Keratinocyte (primary cell): ENCODE measurements around the gene CHD2. TPM values are rescaled to one million over a fixed set of nuclear protein-coding genes. Genes with fewer than 3 reads are reported as not detected.

Experiments used
- DNase-seq: peaks from one replicate; pipeline ENCODE4 v3.0.0-alpha.2; 2011; ENCODE audit warnings: low read depth, missing footprints, low spot score
- FAIRE-seq: peaks from 2 replicates; lab custom pipeline; 2011; peaks lifted over from hg19 to GRCh38; lab: Jason Lieb, UNC
- H2AFZ ChIP-seq: 2 replicates; pipeline ENCODE4 v1.6.0; 2012; ENCODE audit warnings: low read length, control low read depth, inconsistent platforms; ENCODE audit not compliant: control insufficient read depth
- H3K27ac ChIP-seq: 2 replicates; pipeline ENCODE4 v1.5.1; 2011; ENCODE audit warnings: low read length; ENCODE audit not compliant: control insufficient read depth, insufficient read depth
- H3K27me3 ChIP-seq: 3 replicates; pipeline ENCODE4 v1.6.0; 2011; ENCODE audit warnings: low read length; ENCODE audit not compliant: control insufficient read depth, insufficient read depth; ENCODE audit errors: extremely low read depth
- H3K36me3 ChIP-seq, 2 experiments: 2 replicates in 1 of 2; 3 replicates in 1 of 2; pipeline ENCODE4 v1.5.1; 2011; ENCODE audit warnings: low read length in 2 of 2, mild to moderate bottlenecking in 1 of 2; ENCODE audit not compliant: control insufficient read depth in 2 of 2, insufficient read depth in 2 of 2; ENCODE audit errors: extremely low read depth in 1 of 2
- H3K4me1 ChIP-seq: 3 replicates; pipeline ENCODE4 v1.5.1; 2011; ENCODE audit warnings: low read length; ENCODE audit not compliant: control insufficient read depth, insufficient read depth; ENCODE audit errors: extremely low read depth
- H3K4me2 ChIP-seq: 3 replicates; pipeline ENCODE4 v1.6.0; 2011; ENCODE audit warnings: low read depth, low read length; ENCODE audit not compliant: control insufficient read depth, insufficient read depth; ENCODE audit errors: extremely low read depth
- H3K4me3 ChIP-seq, 3 experiments: fragments of 200-600 bp in 1 of 3; sonication (generic) in 1 of 3; 2 replicates in 2 of 3; 3 replicates in 1 of 3; pipeline ENCODE4 v1.5.1; 2011 to 2016; ENCODE audit warnings: low read length in 3 of 3, mild to moderate bottlenecking in 3 of 3, control low read depth in 2 of 3, inconsistent platforms in 1 of 3, low read depth in 1 of 3, mixed read lengths in 1 of 3, mixed run types in 1 of 3, moderate library complexity in 1 of 3; ENCODE audit not compliant: control insufficient read depth in 2 of 3, insufficient read depth in 2 of 3; ENCODE audit errors: extremely low read depth in 1 of 3
- H3K79me2 ChIP-seq: 2 replicates; pipeline ENCODE4 v1.6.0; 2012; ENCODE audit warnings: low read length; ENCODE audit not compliant: control insufficient read depth, insufficient read depth
- H3K9ac ChIP-seq: 3 replicates; pipeline ENCODE4 v1.6.0; 2011; ENCODE audit warnings: low read length; ENCODE audit not compliant: control insufficient read depth, insufficient read depth; ENCODE audit errors: extremely low read depth
- H3K9me1 ChIP-seq: 3 replicates; pipeline ENCODE4 v1.6.0; 2011; ENCODE audit warnings: low read length; ENCODE audit not compliant: control insufficient read depth, insufficient read depth; ENCODE audit errors: extremely low read depth
- H3K9me3 ChIP-seq: 2 replicates; pipeline ENCODE4 v1.5.1; 2012; ENCODE audit warnings: low read depth, low read length; ENCODE audit not compliant: control insufficient read depth
- H4K20me1 ChIP-seq: 3 replicates; pipeline ENCODE4 v1.6.0; 2011; ENCODE audit warnings: low read length; ENCODE audit not compliant: control insufficient read depth, insufficient read depth; ENCODE audit errors: extremely low read depth
- CTCF ChIP-seq, 3 experiments: IDR thresholded peaks in 1 of 3; conservative IDR thresholded peaks in 1 of 3; optimal IDR thresholded peaks in 1 of 3; 2 replicates in 2 of 3; 3 replicates in 1 of 3; pipeline versions ENCODE3 to v1.5.1; 2011; ENCODE audit warnings: low read length in 3 of 3, mild to moderate bottlenecking in 3 of 3, moderate library complexity in 2 of 3, control low read depth in 1 of 3, inconsistent platforms in 1 of 3; ENCODE audit not compliant: insufficient read depth in 2 of 3; ENCODE audit errors: extremely low read depth in 1 of 3
- EZH2 ChIP-seq: IDR thresholded peaks from one replicate; pipeline ENCODE4 v1.6.1; 2012; ENCODE audit warnings: inconsistent platforms, mild to moderate bottlenecking, low read length, moderate library complexity
- dilution Hi-C: fragments of 300-500 bp; cut with MboI; formaldehyde crosslinking; loops from one replicate; pipeline ENCODE4 v1.7.0; 2020; ENCODE audit warnings: low sequenced_read_pairs; ENCODE audit not compliant: extremely low pct_ligation_motif_present
- polyA plus RNA-seq, 5 experiments: library from polyadenylated mRNA; depleted of rRNA in 3 of 5; stranded (reverse) in 3 of 5; stranded (forward) in 1 of 5; unstranded in 1 of 5; fragments of >200 nt; gene quantifications; 1 replicate in 1 of 5; 2 replicates in 3 of 5; 3 replicates in 1 of 5; pipeline versions ENCODE4 v1.2.1 to v1.2.3, GENCODE V29; 2011 to 2012; ENCODE audit warnings: missing spikeins in 2 of 5, low read depth in 1 of 5, low replicate concordance in 1 of 5

CHD2 gene
- polyA plus RNA-seq, 1 donor (not counting 4 experiments of a cell fraction or from before 2014, with no cell fraction given) = 62.0 TPM

DNA sequence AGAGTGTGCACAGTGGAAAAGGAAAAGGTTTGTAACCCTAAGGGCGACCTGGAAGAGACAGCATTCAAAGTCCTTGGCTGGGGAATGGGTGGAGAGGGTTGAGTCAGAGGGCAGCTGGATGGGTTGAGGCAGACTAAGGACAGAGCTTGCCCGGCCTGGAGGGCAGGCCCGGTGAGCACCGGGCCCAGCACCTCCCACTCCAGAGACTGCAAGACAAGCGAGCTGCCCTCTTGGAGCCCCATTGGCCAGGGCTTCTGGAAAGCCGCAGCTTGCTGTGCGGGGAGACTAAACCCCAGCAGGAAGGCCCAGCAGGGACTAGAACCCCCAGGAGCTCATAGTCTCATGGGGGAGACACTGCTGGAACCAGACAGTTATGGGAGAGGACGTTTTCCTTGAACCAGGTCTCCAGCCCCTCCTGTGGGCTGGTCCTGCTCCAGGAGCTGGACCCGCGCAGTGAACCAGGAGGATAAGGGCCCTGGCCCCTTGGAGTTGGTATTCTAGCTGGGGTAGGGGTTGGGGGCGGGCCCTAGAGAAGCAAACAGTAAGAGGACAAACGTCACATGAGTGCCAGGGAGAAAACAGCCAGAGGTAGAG is 129.8 kb downstream of the CHD2 start:
- H4K20me1 ChIP-seq = peaks cover 14% of the 10 kb centered on the region
- H3K79me2 ChIP-seq = peaks cover 8% of the 10 kb centered on the region
- peaks cover 17 to 23% of the 10 kb centered on the region in 2 experiments for H3K36me3 ChIP-seq
- H3K27ac ChIP-seq = peak overlapping the region; percentile 69
- no peak overlapping the region for H3K4me3 ChIP-seq
- no peak overlapping the region for H2AFZ ChIP-seq
- peak; percentile 36 for FAIRE-seq
- peak overlapping the region; percentile 35 for H3K9ac ChIP-seq
- TF ChIP-seq EZH2 (no peak), CTCF (optimal IDR thresholded peaks at IDR 0.05 in 1 of 3, IDR thresholded peaks at IDR 0.05 in 1 of 3, conservative IDR thresholded peaks at IDR 0.05 in 1 of 3; ENCODE audit: extremely low read depth in 1 of 3, insufficient read depth in 2 of 3, low read length in 3 of 3) (no peak)
- H3K27me3 ChIP-seq = no peaks in the 10 kb centered on the region
- no peaks in the 10 kb centered on the region for H3K9me3 ChIP-seq
- H3K9me1 ChIP-seq = peaks cover 10% of the 10 kb centered on the region
- H3K4me2 ChIP-seq = peak overlapping the region; percentile 27
- no peak for DNase-seq
- dilution Hi-C loops = no loop called here
- H3K4me1 ChIP-seq = peaks cover 34% of the 10 kb centered on the region

- no peak overlapping the region for H2AFZ ChIP-seq
- peaks cover 34% of the 10 kb centered on the region for H3K4me1 ChIP-seq
- H3K27me3 ChIP-seq = no peaks in the 10 kb centered on the region
- no peak overlapping the region for H3K27ac ChIP-seq
- TF ChIP-seq EZH2 = no peak
- peak; percentile 78 to 92 (median 91) for TF ChIP-seq CTCF (optimal IDR thresholded peaks at IDR 0.05 in 1 of 3, IDR thresholded peaks at IDR 0.05 in 1 of 3, conservative IDR thresholded peaks at IDR 0.05 in 1 of 3; ENCODE audit: extremely low read depth in 1 of 3, insufficient read depth in 2 of 3, low read length in 3 of 3)
- no peak overlapping the region for H3K9ac ChIP-seq
- no peak overlapping the region for H3K4me2 ChIP-seq
- H3K36me3 ChIP-seq = peaks cover 11 to 16% of the 10 kb centered on the region in 2 experiments
- no peaks in the 10 kb centered on the region for H3K9me3 ChIP-seq
- dilution Hi-C loops = no loop called here
- peaks cover 2% of the 10 kb centered on the region for H3K79me2 ChIP-seq
- H3K4me3 ChIP-seq = no peak overlapping the region
- DNase-seq = no peak
- peaks cover 9% of the 10 kb centered on the region for H3K9me1 ChIP-seq
- peak; percentile 76 for FAIRE-seq
- peaks cover 14% of the 10 kb centered on the region for H4K20me1 ChIP-seq
Observed at GRCh38 chr15:93030430-93031102, 130.4 kb downstream of the CHD2 start.
